Sciatic nerve (tissue), 1 donor: ENCODE measurements around the gene RBMXL2. TPM values are rescaled to one million over a fixed set of nuclear protein-coding genes. Genes with fewer than 3 reads are reported as not detected.

Experiments
- total RNA-seq: library from RNA; stranded (reverse); fragmentation: NEBNext Ultra II Directional; extraction: Animal tissue kit (Norgen Biotek cat#: 25700); gene quantifications from one replicate; pipeline ENCODE4 v1.2.1, GENCODE V29; 2021
- donor health status: DM: no; HTN: no; CAD: no.

The RBMXL2 gene
- total RNA-seq, 1 donor from 2014 or later = 0.22 TPM

Other genes starting within 250 kb of the RBMXL2 start
- gene OR10A5, start 243.3 kb upstream of the RBMXL2 start, total RNA-seq = not detected
- gene OR10A2, start 225.9 kb upstream of the RBMXL2 start, total RNA-seq = not detected
- not detected for gene OR10A4, start 212.4 kb upstream of the RBMXL2 start, total RNA-seq
- gene OR2D2, start 196.5 kb upstream of the RBMXL2 start, total RNA-seq = not detected
- gene OR2D3, start 168.0 kb upstream of the RBMXL2 start, total RNA-seq = not detected
- 0.80 TPM for gene ZNF215, start 162.6 kb upstream of the RBMXL2 start, total RNA-seq
- gene ZNF214, start 68.7 kb upstream of the RBMXL2 start, total RNA-seq = 8.3 TPM
- gene NLRP14, start 68.5 kb upstream of the RBMXL2 start, total RNA-seq = 0.53 TPM
- gene SYT9, start 162.9 kb downstream of the RBMXL2 start, total RNA-seq = not detected